HPDE6-E6E7 (cell line): Measurements from ENCODE around the gene ZBTB39.
A peak's percentile ranks its signal among the peaks of the same experiment; 100 is the strongest.
"Not testable (repeated sequence)": the region's sequence is repeated elsewhere in the genome, so short reads cannot be mapped to it uniquely, and the experiment has no call there.

Experiments used
- DNase-seq: peaks from one replicate; pipeline ENCODE4 v3.0.0; 2011; ENCODE audit warnings: missing footprints; ENCODE audit errors: extremely low spot score

The ZBTB39 gene, protein sequence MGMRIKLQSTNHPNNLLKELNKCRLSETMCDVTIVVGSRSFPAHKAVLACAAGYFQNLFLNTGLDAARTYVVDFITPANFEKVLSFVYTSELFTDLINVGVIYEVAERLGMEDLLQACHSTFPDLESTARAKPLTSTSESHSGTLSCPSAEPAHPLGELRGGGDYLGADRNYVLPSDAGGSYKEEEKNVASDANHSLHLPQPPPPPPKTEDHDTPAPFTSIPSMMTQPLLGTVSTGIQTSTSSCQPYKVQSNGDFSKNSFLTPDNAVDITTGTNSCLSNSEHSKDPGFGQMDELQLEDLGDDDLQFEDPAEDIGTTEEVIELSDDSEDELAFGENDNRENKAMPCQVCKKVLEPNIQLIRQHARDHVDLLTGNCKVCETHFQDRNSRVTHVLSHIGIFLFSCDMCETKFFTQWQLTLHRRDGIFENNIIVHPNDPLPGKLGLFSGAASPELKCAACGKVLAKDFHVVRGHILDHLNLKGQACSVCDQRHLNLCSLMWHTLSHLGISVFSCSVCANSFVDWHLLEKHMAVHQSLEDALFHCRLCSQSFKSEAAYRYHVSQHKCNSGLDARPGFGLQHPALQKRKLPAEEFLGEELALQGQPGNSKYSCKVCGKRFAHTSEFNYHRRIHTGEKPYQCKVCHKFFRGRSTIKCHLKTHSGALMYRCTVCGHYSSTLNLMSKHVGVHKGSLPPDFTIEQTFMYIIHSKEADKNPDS

DNA sequence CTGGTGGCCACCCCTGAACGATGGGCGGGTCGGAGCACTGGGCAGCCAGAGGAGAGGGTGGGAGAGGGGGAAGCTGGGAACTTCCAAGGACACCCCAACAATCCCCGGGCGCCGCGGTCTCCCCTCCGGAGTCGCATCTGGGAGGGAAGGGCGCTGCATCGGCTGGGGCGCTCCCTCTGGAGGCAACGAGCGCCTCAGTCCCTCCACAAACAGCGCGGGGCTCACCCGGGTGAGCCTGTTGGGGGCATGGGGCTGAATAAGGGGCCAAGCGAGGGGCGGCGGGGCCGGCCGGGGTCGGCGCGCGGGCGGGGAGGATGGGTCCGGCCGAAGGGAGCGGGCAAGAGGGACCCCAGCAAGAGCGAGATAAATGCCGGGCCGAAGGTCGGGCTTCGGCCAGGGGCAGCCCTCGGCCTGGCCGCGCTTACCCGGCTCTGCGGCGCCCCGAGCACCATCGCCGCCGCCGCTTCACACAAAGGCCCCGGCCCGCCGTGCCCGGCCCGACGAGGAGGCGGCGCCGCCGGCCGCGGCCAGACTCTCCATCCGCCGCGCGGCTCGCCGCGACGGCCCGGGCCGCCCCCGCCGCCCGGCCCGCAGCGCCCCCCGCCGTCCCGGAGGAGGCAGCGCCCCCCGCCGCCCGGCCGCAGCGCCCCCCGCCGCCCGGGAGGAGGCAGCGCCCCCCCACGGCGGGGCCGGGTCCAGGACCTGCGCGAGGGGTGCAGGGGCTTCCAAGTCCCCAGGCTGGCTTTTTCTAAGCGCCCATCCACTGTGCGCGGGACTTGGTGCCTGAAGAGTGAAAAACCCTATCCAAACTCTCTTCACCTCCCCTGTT is at the start of gene ZBTB39:
Gene ZBTB39 (minus strand): TSS at position 567 of the 829 bp plus-strand sequence. CDS start 1,629 bp downstream, outside the sequence.
- peak; percentile 71 for DNase-seq

DNA sequence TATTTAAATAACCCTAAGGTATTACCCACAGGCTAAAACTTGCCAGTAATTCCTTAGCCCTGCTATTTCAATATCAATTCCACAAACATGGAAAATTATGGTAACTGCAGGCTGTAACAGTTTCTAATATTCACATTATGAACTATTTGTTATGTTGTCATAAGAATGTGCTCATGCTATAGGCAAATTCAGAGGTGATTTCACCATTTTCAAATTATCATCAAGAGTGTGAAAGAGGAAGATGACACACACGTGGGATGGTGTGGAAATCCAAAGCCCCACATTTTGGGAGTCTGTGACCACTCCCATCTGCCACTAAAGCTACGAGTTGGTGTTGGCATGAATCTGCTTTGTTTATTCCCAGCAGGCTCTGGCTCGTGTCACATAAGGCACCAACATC is 49.5 kb upstream of the ZBTB39 start:
- DNase-seq, result no peak

DNA sequence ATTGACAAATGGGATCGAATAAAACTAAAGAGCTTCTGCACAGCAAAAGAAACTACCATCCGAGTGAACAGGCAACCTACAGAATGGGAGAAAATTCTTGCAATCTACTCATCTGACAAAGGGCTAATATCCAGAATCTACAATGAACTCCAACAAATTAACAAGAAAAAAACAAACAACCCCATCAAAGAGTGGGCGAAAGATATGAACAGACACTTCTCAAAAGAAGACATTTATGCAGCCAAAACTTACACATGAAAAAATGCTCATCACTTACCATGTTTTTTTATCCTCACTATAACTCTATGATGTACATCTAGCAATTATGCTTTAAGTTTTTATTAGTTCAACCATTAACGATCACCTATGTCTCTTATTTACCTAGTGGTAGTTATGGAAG is 47.6 kb upstream of the ZBTB39 start:
- DNase-seq, result not testable (repeated sequence)

DNA sequence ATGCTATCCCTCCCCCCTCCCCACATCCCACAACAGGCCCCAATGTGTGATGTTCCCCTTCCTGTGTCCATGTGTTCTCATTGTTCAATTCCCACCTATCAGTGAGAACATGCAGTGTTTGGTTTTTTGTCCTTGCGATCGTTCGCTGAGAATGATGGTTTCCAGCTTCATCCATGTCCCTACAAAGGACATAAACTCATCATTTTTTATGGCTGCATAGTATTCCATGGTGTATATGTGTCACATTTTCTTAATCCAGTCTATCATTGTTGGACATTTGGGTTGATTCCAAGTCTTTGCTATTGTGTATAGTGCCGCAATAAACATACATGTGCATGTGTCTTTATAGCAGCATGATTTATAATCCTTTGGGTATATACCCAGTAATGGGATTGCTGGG is 46.8 kb upstream of the ZBTB39 start:
- not testable (repeated sequence) for DNase-seq

DNA sequence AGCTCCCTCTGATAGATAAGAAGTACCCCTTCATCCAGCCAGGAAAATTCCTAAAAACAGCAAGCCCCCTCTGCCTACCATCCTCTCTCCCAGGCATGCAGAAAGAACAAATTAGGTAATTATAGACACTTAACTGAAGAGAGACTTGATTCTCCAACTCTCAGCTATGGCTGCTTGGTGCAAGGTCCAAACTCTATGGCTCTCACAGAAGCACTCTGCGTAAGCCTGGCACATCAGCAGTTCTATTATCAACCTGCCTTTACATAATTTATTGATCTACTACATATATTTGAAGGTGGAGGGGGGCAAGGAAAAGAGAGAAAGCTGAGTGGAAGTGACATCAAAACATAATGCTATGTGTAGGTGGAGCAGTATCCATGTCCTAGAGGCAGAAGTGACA is 44.7 kb upstream of the ZBTB39 start:
- no peak for DNase-seq

DNA sequence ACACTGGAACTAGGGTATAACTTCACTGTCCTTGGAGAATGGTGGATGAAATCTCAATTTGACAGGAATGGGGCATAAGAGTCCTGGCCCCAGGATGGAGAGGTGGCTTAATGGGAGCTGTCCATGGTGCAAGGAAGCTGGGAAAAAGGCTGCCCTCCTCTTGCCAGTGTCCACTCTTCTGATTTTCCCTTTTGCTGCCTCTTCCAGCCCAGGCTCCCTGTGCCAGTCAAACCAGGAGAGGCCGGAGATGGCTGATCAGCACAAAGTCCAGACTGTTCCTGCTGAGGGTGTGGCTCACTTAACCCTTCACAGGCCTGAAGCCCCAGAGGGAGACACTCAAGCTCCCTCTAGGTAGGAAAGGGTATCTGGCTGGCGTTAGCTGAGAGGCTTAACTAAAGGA is 43.5 kb upstream of the ZBTB39 start, which contains the start of gene MYO1A:
Gene MYO1A (minus strand): TSS at position 240 of the 400 bp plus-strand sequence. CDS start 1,806 bp downstream, outside the sequence.
- DNase-seq, result no peak

DNA sequence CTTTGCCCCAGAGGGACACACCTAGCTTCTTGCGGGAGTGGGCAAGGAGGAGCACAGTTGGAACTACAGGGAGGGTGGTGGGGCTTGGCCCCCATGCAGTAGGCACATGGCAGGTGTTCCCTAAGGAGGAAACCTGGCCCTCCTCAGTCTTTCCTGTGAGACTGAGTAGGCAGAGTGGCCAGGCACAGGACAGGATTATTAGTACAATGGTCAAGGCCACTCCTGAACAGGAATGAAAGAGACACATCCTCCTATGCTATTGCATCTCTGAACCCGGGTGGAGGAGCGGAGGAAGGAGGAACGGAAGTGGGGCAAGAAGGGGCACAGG is 42.7 kb upstream of the ZBTB39 start:
- DNase-seq, result no peak

DNA sequence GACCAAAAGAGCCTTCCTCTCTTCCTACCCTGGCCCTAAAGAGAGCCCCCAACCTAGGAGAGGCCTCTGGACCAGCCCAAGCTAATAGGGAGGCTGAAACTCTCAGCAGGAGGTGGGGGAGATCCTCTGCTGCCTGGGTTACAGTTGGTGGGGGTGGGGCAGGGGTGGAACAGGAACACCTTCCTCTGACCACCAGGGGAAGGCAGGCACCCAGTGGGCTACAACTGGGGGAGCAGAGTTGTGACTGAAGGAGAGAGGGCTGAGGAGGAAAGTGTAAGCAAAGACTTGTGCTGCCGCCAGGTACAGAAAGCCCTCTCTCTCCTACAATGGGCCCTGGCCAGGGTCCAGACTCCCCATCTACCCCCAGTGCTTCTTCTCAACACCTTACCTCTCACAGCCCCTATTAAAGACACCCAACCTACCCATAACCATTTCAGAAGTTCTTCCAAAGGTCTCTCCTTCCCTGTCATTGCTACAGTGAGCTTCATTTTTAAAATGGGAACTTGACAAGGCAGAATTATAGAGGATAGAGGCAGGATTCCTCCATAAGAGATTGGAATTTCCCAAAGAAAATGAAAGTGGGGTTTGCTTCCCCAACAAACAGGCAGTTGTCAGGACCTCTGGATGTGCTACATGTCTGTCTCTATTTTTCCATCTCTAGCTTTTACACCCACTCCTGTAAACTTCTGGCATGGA is 42.2 kb upstream of the ZBTB39 start:
- DNase-seq, result no peak

DNA sequence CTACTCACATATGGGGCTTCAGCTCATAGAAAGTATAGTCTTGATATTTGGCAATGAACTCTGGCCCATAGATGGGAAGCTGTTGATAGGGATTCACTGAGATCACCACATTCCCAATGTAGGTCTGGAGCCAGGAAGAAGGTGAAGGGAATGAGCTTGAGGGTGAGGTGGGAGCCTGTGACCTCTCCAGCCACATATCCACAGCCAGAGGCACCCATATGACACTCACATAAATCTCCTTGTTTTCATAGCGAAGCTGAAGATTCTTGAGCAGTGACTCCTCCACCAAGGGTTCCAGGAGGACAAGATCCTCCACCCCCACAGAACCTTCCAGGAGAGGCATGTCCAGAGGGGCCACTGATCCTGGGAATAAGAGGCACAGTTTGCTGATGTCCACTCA is 41.6 kb upstream of the ZBTB39 start:
- DNase-seq, result no peak

DNA sequence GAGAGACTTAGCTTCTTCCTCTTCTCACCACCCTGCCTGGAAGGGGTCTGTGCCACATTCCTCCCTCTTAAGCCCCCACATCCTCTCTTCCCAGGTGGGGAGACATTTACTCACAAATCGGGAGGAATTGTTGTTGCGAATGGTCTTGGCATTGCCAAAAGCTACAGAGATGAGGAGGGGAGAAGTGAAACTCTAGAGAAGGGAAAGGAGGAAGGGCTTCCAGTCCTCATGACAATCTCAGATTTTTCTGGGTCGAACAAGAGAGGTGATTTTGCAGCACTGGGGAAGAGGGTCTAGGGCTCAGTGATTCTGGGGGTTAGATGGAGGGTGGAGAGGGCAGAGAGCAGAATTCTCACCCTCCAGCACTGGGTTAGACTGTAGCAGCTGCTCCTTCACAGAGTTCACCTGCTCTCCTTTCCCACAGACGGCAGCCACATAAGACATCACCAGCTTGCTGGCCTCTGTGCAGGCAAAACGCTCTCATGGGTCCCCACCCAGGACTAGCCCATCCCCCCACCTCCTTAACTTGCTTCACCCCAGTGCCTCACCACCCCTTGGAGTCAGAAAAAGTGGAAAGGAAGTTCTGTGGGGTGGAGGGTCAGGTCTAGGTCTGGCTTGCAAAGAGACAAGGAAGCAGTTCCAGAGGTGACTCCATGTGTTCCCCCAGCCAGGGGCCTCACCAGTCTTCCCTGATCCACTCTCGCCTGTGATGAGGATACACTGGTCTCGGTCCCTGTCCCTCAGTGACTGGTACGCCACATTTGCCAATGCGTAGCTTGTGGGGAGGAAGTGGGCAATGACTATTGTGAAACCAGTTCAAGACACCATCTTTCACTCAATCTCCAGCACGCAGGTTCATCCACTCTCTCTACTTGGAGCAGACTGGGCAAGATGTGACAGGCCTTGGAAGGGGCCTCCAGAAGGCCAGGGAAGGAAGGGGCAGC is 40.9 kb upstream of the ZBTB39 start:
- DNase-seq, result no peak

DNA sequence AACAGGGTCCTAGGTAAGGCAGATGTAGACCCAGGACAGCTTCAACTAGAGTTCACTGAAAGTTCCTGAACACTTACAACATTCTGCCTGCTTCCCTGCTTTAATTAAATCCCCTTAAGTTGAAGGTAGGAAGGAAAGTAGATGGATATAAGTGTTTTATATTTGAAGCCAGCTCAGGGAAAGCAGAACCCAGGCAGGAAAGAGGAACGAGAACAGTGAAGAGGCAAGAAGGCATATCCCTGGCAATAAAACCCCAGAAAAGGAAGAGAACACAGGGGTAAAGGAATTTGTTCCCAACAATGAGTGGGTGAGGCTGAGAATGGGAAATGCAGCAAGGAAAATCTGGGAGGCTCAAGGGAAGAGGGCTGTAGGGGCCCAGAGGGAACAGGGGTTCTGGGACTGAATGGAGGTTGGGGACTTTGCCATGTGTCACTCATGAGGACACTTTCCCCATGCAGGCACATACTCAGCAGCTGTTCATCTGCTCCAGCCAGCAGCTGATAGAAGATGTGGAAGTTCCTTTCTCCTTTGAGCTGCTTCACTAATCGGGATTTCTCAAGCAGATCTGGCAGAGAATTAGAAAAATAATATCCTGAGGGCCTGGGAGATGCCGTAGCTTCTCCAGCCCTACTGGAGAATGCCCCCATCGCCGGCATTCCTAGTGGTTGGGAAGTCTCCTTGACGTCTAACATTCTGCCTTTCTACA is 39.9 kb upstream of the ZBTB39 start:
- no peak for DNase-seq

DNA sequence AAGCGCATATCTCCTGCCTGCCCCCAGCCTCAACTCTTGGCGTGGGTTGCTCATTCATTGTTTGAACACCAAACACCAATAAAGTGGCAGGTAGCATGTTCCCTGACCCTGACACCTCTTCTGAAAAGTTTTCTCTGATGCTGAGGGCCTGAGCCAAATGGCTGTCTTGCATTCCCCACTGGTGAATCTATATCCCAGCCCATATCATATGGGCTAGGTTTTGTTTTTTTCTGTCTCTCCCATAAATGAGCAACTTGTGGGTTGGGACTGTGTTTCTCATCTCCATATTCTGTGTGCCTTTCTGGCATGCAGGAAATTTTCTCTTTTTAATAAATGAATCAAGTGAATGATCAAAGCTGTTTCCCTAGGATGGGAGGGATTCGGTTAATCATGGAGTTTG is 38.5 kb upstream of the ZBTB39 start:
- no peak for DNase-seq

DNA sequence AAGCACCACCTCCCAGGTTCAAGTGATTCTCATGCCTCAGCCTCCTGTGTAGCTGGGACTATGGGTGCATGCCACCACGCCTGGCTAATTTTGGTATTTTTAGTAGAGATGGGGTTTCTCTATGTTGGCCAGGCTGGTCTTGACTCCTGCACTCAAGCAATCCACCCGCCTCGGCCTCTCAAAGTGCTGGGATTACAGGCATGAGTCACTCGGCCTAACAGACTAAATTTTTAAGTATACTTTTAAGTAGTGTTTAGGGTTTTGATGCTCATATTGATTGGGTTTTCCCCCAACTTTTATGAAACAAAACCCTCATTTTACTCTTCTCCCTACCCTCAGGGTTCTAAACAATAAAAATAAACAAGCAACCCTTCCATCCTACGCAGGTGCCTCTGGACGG is 38.1 kb upstream of the ZBTB39 start:
- no peak for DNase-seq

DNA sequence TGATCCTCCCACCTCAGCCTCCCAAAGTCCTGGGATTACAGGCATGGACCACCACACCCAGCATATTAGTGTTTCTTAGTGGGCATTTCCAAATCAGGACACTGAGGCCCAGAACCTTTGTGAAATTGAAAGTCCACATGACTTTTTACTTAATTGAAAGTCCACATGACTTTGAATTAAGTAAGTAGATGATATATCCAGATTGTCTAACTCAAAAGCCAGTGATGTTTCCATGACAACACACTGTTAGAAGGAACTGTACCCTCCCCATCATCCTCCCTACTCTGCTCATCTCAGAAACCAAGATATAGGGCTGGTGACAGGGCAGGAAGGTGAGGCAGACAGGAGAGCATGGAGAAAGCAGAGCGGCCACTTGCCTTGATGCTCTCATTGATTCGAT is 36.3 kb upstream of the ZBTB39 start:
- no peak for DNase-seq

DNA sequence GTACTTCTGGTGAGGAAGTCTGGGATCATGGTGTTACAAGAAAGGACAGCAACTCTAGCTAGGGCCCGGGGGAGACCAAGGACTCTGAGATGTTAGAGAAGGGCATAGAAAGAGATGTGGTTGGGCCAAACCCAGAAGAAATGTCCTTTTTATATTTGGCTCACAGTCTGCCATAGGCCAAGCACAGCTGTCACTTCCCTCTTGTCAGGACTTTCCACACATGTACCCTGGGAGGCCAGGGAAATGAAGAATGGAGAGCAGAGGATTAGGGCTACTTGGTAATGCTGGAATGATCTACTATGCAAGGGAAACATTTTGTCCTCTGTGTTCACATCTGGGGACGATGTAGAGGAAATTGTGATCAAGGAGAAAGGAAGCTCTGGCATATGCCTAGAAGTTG is 34.4 kb upstream of the ZBTB39 start:
- DNase-seq, result no peak

DNA sequence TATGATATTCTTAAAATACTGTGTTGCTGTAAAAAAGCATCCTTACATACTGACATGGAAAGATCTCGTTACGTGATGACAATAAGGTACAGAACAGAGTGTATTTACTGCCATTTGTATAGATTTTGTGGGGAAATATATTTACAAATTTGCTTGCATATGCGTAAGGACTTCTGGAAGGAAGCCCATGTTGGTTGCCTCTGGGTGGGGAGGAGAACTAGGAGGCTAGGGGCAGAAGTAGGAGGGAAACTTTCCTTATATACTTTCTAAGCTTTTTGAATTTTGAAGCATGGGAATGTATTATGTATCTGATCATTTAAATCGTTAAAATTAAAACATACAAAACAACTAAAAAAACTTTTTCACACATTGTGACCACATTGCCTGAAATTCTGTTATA is 33.9 kb upstream of the ZBTB39 start:
- DNase-seq, result no peak

DNA sequence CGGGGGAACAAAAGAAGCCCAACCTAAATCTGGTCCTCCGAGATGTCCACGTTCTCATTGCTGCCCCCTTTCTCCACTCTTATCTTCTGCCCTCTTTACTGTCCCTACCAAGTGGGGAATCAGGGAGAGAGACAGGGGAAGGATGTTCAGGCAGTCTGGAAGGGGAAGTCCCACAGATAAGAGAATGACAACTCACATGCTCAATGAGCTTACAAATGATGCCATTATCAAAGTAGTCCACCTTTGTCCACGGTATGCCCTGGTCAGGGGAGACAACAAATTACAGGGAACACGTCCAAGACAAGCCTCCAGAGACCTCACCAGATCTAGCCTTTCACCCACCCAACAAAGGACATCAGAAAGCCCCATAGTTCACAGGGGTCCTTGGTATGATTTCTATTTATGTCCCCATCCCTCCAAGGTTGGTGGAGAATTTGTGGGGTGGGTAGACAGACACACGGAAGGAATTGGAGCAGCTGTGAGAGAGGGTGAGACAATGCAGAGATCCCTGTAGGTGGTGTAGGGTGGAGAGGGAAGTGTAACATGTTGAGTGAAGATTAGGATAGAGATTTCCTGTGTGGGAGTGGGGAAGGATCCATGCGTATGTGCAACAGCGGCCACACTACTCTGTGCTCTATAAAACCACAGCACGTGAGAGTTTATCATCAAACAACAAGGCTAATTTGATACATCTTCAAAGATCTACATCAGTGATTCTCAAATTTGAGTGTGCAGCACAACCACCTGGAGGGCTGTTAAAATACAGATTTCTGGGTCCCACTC is 32.9 kb upstream of the ZBTB39 start:
- no peak for DNase-seq

DNA sequence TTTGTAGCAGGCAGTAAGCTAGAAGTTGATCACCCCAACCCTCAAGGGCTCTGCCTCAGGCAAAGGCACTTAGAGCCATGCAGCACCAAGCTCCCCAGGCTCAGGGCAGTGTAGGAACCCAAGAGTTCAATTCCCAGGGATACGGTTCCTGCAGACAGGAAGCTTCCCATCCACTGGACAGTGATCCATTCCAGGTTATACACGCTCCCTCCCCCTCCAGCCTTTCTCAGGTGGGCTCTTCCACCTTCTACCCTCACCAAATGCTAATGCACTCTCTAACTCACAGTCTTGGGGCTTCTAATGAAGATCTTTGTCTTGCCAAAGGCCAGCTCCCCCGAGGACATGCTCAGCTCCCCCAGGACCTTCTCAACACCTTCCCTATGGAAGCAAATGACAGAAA is 30.9 kb upstream of the ZBTB39 start:
- no peak for DNase-seq

DNA sequence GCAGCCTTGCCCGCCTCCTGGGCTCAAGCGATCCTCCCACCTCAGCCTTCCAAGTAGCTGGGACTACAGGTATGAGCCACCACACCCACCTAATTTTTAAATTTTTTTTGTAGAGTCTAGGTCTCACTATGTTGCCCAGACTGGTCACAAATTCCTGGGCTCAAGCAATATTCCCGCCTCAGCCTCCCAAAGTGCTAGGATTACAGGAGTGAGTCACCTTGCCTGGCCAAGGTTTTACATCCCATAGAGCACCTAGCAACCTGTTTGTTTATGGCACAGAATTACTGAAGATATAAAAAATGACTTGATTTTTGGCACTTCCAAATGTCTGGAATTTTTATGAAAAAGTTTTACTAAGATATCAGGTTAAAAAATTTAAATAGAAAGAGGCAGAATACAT is 27.1 kb upstream of the ZBTB39 start:
- no peak for DNase-seq
